CD4-positive, alpha-beta T cell (primary cell): ENCODE results near the gene KCNK4. TPM values are rescaled to one million over a fixed set of nuclear protein-coding genes. Genes with fewer than 3 reads are reported as not detected.

Experiments used
- ATAC-seq: fragments of 200-7000 bp; cut with Tn5 transposase; one replicate; pipeline ENCODE4 v1.10.0; 2022; ENCODE audit warnings: mild to moderate bottlenecking; ENCODE audit not compliant: poor library complexity
- CTCF ChIA-PET: fragments of 350-600 bp; sonication (Branson Sonifier 250); formaldehyde crosslinking; loops from one replicate; lab custom pipeline; 2021; ENCODE audit warnings: antibody characterized with exemption, inconsistent platforms; lab: Charles Lee
- POLR2A ChIA-PET: fragments of 350-600 bp; sonication (Branson Sonifier 250); formaldehyde crosslinking; loops from one replicate; lab custom pipeline; 2021; ENCODE audit warnings: antibody characterized with exemption, inconsistent platforms; lab: Charles Lee
- DNase-seq, 14 experiments: peaks; one replicate each; pipeline ENCODE4 v3.0.0-alpha.2; 2013 to 2020; ENCODE audit warnings: mixed read lengths in 2 of 14
- H3K27ac ChIP-seq, 2 donors: one replicate each; pipeline versions ENCODE4 v1.5.1 to v1.7.0; 2013; ENCODE audit warnings: low read length in 2 of 2, low read depth in 1 of 2, mild to moderate bottlenecking in 1 of 2
- H3K27me3 ChIP-seq, 2 experiments: 1 replicate in 1 of 2; 2 replicates in 1 of 2; pipeline versions ENCODE4 v1.6.1 to v1.7.0; 2013; ENCODE audit warnings: low read length in 2 of 2, control low read depth in 1 of 2, mild to moderate bottlenecking in 1 of 2, moderate library complexity in 1 of 2; ENCODE audit not compliant: insufficient read depth in 2 of 2, control insufficient read depth in 1 of 2
- H3K36me3 ChIP-seq: one replicate; pipeline ENCODE4 v1.6.1; 2013; ENCODE audit warnings: low read length, control low read depth; ENCODE audit not compliant: insufficient read depth
- H3K4me1 ChIP-seq: one replicate; pipeline ENCODE4 v1.6.1; 2013; ENCODE audit warnings: low read length, control low read depth; ENCODE audit not compliant: insufficient read depth
- H3K4me3 ChIP-seq: one replicate; pipeline ENCODE4 v1.5.1; 2013; ENCODE audit warnings: mild to moderate bottlenecking, low read length, moderate library complexity
- H3K9me3 ChIP-seq, 2 experiments: 1 replicate in 1 of 2; 2 replicates in 1 of 2; pipeline versions ENCODE4 v1.6.1 to v1.7.0; 2013; ENCODE audit warnings: low read length in 2 of 2, mild to moderate bottlenecking in 2 of 2, control low read depth in 1 of 2, moderate library complexity in 1 of 2; ENCODE audit not compliant: control insufficient read depth in 1 of 2, insufficient read depth in 1 of 2
- H3K27ac Mint-ChIP-seq: one replicate; pipeline ENCODE4 v1.8.0; 2020; ENCODE audit warnings: mixed read lengths
- H3K27me3 Mint-ChIP-seq: one replicate; pipeline ENCODE4 v1.8.0; 2021; ENCODE audit warnings: mixed read lengths
- H3K36me3 Mint-ChIP-seq: one replicate; pipeline ENCODE4 v1.8.0; 2021; ENCODE audit warnings: low read depth, mixed read lengths
- H3K4me1 Mint-ChIP-seq: one replicate; pipeline ENCODE4 v1.8.0; 2021; ENCODE audit warnings: low read depth, mixed read lengths
- H3K4me3 Mint-ChIP-seq: one replicate; pipeline ENCODE4 v1.8.0; 2020; ENCODE audit warnings: mild to moderate bottlenecking, mixed read lengths
- H3K9me3 Mint-ChIP-seq: one replicate; pipeline ENCODE4 v1.8.0; 2020; ENCODE audit warnings: mixed read lengths
- intact Hi-C, 2 experiments: fragments of 100-400 bp; cut with DNase I in 1 of 2; cut with micrococcal nuclease in 1 of 2; formaldehyde crosslinking; loops; one replicate each; pipeline versions ENCODE4 v1.15.1 to v1.9.0; 2023 to 2025; cut with DNase I, micrococcal nuclease
- total RNA-seq, 174 experiments: library from RNA in 2 of 174; stranded (reverse) in 2 of 174; gene quantifications; one replicate each; pipeline ENCODE4 v1.2.3 and lab custom pipeline; 2021 to 2026
- TF ChIP-seq, protein P1 (sequence below): fragments of 200-600 bp; IDR thresholded peaks from one replicate; pipeline ENCODE4 v1.8.0; 2022; ENCODE audit warnings: antibody characterized with exemption, mild to moderate bottlenecking

The KCNK4 gene
- total RNA-seq, 2 experiments from 2014 or later = 0.14 TPM; not detected in 1

DNA sequence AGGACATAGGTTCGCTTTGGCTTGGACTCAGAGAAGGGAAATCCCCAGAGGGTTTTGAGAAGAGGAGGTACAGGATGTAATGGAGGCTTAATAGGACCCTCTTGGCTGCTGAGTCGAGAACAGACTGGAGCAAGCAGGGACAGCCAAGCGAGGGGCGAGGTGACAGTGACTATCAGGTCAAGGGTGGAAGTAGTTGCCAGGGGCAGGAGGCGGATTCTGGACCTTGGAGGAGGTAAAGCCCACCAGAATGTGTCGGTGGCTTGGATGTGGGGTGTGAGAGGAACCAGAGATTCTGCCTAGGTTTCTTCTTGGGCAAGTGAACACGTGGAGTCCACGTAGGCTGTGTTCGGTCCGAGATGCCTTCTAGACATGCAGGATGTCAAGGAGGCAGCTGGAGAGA is 21.8 kb downstream of the KCNK4 start:
- Mint-ChIP-seq H3K36me3 (peaks cover 37% of the 10 kb centered on the region), H3K4me3 (peak overlapping the region; percentile 58), H3K27ac (peak overlapping the region; percentile 53), H3K27me3 (no peaks in the 10 kb centered on the region), H3K4me1 (peaks cover 29% of the 10 kb centered on the region), H3K9me3 (no peaks in the 10 kb centered on the region)
- ChIA-PET POLR2A (interaction anchor here (0.7 kb wide), 1 partner anchor 25 kb away, joined by 3 read pairs; no protein-coding TSS in a partner anchor), CTCF (no interaction called here)
- ATAC-seq = no peak
- Histone ChIP-seq H3K27me3 (no peaks in the 10 kb centered on the region), H3K9me3 (no peaks in the 10 kb centered on the region), H3K4me3 (no peak overlapping the region), H3K4me1 (peaks cover 23% of the 10 kb centered on the region), H3K36me3 (peaks cover 28% of the 10 kb centered on the region), H3K27ac (no peak overlapping the region)
- DNase-seq = no peak
- TF ChIP-seq, protein P1, sequence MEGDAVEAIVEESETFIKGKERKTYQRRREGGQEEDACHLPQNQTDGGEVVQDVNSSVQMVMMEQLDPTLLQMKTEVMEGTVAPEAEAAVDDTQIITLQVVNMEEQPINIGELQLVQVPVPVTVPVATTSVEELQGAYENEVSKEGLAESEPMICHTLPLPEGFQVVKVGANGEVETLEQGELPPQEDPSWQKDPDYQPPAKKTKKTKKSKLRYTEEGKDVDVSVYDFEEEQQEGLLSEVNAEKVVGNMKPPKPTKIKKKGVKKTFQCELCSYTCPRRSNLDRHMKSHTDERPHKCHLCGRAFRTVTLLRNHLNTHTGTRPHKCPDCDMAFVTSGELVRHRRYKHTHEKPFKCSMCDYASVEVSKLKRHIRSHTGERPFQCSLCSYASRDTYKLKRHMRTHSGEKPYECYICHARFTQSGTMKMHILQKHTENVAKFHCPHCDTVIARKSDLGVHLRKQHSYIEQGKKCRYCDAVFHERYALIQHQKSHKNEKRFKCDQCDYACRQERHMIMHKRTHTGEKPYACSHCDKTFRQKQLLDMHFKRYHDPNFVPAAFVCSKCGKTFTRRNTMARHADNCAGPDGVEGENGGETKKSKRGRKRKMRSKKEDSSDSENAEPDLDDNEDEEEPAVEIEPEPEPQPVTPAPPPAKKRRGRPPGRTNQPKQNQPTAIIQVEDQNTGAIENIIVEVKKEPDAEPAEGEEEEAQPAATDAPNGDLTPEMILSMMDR = no peak
- intact Hi-C loops = no loop called here

DNA sequence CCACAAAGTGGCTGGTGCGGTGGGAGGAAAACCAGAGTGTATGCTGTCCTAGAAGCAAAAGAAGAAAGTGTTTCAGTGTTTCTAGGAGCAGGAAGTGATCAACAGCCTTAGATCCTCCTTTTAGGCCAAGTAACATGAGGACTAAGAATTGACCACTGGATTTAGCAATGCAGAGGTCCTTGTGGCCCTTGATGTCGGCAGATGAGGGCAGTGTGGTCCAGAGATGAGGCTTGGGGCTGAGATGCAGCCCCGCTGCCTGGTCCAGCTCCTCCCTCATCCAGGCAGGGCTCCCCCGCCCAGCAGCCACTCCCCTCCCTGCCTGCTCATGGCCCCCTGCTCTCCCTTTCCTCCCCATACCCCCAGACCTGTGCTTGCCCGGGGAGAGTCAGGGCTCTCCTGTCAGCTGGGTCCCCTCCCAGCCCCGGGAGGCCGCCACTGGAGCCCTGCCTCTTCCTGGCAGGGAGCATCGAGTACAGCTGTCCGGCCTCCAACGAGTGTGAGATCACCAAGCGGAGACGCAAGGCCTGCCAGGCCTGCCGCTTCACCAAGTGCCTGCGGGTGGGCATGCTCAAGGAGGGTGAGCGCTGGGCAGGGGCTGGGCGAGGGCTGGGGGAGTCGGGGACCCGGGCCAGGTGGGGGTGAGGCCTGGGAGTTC is 22.5 kb downstream of the KCNK4 start:
- Histone ChIP-seq H3K27me3 (no peaks in the 10 kb centered on the region), H3K4me3 (no peak overlapping the region), H3K27ac (no peak overlapping the region), H3K36me3 (peaks cover 28% of the 10 kb centered on the region), H3K4me1 (peaks cover 29% of the 10 kb centered on the region), H3K9me3 (no peaks in the 10 kb centered on the region)
- H3K4me3 Mint-ChIP-seq = no peak overlapping the region
- peak overlapping the region; percentile 53 for H3K27ac Mint-ChIP-seq
- POLR2A ChIA-PET = interaction anchor here (0.7 kb wide), 1 partner anchor 24 kb away, joined by 3 read pairs; no protein-coding TSS in a partner anchor
- H3K4me1 Mint-ChIP-seq = peaks cover 33% of the 10 kb centered on the region
- no peaks in the 10 kb centered on the region for H3K27me3 Mint-ChIP-seq
- H3K9me3 Mint-ChIP-seq = no peaks in the 10 kb centered on the region
- intact Hi-C loops = no loop called here
- peaks cover 44% of the 10 kb centered on the region for H3K36me3 Mint-ChIP-seq
- TF ChIP-seq, protein P1 = no peak
- DNase-seq (peak in 1 of 14 experiments; percentile 34), ATAC-seq (no peak)
- CTCF ChIA-PET = no interaction called here

DNA sequence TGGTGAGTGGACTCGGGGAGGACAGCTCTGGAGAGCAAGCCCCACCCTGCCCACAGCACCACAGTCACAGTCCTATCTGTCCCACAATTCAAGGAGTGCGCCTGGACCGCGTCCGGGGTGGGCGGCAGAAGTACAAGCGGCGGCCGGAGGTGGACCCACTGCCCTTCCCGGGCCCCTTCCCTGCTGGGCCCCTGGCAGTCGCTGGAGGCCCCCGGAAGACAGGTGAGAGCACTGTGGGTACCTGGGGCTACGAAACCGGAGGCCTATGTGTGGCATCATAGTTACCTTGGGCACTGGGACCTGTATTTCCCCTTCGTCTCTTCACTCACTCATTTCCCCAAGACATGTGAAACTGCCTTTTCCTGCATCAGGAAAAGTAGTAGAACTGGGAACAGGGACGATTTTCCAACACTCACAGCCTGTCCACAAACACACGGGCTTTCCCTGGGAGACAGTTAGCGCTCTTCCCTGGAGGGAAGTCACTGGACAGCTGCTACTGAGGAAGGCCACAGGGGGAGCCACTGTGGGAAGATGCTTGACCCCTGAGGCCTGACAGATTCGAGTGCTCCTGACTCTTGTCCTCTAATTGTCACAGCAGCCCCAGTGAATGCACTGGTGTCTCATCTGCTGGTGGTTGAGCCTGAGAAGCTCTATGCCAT is 23.2 kb downstream of the KCNK4 start:
- Histone ChIP-seq H3K4me1 (peaks cover 36% of the 10 kb centered on the region), H3K36me3 (peaks cover 28% of the 10 kb centered on the region), H3K27ac (no peak overlapping the region), H3K4me3 (no peak overlapping the region), H3K27me3 (no peaks in the 10 kb centered on the region), H3K9me3 (no peaks in the 10 kb centered on the region)
- intact Hi-C loops = no loop called here
- H3K27me3 Mint-ChIP-seq = no peaks in the 10 kb centered on the region
- no peaks in the 10 kb centered on the region for H3K9me3 Mint-ChIP-seq
- H3K27ac Mint-ChIP-seq = no peak overlapping the region
- TF ChIP-seq, protein P1 = no peak
- H3K36me3 Mint-ChIP-seq = peaks cover 48% of the 10 kb centered on the region
- H3K4me3 Mint-ChIP-seq = peak overlapping the region; percentile 38
- CTCF ChIA-PET = no interaction called here
- DNase-seq (no peak), ATAC-seq (no peak)
- H3K4me1 Mint-ChIP-seq = peaks cover 38% of the 10 kb centered on the region
- POLR2A ChIA-PET = no interaction called here
